GM13977 (cell line): ENCODE results near the gene HCFC1.

Experiments
- DNase-seq: peaks from one replicate; pipeline ENCODE4 v3.0.0; 2012; ENCODE audit warnings: low spot score
- in situ Hi-C: fragments of 300-500 bp; cut with MboI; formaldehyde crosslinking; loops from one replicate; pipeline ENCODE4 v1.12.0; 2022; ENCODE audit warnings: low sequenced_read_pairs, low pct_unique_long_range_greater_than_20kb, mixed read lengths, inconsistent platforms; ENCODE audit not compliant: unreplicated experiment
- TF ChIP-seq, protein P1 (sequence below): IDR thresholded peaks from 2 replicates; pipeline ENCODE4 v1.5.1; 2012; ENCODE audit warnings: mild to moderate bottlenecking, control low read depth; ENCODE audit not compliant: insufficient read depth; ENCODE audit errors: extremely low read depth, missing control alignments

The HCFC1 gene

DNA sequence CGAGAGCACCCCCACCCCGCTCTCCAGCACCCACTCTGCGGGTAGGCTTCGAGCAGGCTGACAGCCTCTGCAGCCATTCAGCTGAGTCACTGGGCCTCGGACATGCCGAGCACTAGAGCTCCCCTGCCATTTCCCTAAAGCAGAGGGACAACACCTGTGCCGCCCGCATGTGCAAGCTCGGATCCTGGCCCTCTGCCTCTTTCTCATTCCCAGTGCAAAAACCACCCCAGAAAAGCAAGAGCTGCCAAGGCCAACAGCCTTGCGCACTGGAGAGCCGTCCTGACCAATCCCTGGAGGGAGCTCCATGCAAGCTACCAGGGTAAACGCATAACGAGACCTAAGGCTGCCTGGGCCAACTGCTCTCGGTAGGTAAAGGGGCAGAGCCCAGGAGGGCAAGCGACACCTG lies 5.3 kb downstream of the HCFC1 start:
- TF ChIP-seq, protein P1, sequence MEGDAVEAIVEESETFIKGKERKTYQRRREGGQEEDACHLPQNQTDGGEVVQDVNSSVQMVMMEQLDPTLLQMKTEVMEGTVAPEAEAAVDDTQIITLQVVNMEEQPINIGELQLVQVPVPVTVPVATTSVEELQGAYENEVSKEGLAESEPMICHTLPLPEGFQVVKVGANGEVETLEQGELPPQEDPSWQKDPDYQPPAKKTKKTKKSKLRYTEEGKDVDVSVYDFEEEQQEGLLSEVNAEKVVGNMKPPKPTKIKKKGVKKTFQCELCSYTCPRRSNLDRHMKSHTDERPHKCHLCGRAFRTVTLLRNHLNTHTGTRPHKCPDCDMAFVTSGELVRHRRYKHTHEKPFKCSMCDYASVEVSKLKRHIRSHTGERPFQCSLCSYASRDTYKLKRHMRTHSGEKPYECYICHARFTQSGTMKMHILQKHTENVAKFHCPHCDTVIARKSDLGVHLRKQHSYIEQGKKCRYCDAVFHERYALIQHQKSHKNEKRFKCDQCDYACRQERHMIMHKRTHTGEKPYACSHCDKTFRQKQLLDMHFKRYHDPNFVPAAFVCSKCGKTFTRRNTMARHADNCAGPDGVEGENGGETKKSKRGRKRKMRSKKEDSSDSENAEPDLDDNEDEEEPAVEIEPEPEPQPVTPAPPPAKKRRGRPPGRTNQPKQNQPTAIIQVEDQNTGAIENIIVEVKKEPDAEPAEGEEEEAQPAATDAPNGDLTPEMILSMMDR, result no peak
- in situ Hi-C loops, result no loop called here
- no peak for DNase-seq

DNA sequence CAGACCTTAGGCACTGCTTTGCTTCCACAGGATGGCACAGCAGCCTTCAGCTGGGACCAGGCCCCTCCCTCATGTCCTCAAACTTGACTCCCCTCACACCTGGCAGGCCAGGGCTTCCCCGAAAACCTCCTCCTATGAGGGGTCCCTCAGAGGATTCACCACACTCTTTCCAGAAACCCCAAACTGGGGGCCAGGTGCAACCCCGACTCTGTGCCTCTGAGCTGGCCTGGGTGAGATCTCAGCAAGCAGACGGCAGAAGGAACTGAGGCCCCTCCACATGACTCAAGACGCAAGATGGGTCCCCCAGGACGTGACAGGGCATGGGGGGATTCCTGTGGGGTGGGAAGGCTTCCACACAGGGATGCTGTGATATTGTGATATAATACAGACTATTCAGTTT lies 6.2 kb downstream of the HCFC1 start:
- TF ChIP-seq, protein P1, result no peak
- DNase-seq, result no peak
- in situ Hi-C loops, result no loop called here

DNA sequence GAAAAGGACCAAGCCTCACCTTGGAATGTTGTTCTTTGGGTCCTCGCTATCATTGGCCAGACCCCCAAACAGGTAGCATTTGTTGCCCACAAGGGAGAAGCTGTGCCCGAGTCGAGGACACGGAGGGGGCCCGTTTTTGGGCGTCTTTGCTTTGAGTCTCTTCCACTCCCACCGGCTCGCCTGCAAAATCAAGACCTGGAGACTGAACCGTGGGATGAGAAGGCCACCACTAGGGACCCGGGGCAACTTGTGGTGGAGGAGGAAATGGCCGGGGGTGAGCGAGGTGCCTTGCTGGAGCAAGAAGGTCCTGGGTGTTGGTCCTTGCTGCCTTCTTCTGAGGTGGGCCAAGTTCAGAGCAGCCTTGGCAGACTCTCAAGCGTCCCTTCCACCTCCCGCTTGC lies 7.5 kb downstream of the HCFC1 start:
- in situ Hi-C loops, result no loop called here
- DNase-seq, result no peak
- TF ChIP-seq, protein P1, result no peak

DNA sequence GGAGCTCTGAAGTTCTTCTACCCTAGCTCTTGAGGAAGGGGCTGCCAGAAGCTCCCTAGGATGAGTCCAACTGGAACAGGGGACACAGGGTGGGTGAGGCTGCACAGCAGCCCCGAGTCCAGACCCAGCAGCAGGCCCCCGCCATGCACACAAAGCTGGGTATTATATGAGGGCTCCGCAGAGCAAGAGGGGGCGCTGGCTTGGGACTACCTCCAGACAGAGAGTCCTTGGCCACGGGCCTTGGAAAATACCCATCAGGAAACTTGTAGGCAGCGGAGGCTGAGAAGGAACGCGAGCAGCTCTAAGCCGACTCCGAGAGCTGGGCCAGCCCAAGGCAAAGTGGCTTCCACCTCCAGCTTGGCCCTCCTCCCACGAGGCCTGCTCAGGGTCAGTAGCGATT lies 8.1 kb downstream of the HCFC1 start:
- TF ChIP-seq, protein P1, result no peak
- in situ Hi-C loops, result no loop called here
- no peak for DNase-seq

DNA sequence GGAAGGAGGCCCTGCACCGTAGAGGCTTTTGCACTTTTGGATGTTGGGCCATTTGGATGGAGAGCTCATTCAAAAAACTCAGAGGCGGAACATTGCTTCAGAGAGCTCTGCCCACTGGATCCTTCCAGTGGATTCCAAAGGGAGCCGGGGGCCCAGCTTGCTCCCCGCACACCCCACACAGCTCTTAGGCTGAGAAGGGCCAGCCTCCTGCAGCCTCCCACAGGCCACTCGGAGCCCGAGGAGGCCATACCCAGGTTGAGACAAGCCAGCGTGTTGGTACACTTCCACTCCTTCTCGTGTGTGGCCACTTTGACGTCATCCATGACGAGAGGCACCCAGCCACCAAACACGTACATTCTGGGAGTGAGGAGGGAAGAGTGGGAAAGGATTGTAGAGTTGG lies 10.3 kb downstream of the HCFC1 start:
- no peak for DNase-seq
- in situ Hi-C loops, result no loop called here
- TF ChIP-seq, protein P1, result no peak

DNA sequence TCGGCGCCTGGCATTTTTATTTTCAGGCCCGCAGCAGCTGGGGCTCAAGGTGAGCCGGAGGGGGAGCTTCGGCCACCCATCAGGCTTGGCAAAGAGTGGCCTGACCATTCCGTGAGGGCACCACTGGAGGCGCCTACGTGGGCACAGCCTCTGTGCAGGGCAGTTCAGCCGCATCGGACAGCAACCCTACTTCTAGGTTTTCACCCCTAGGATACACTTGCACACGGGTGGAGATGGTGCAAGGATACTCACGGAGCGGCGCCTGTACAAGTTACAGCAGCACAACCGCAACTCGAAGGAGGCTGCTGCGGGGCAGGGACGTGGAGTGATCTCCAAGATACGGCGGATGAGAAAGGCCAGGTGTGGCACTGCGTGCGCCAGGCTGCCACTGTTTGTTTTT lies 10.8 kb downstream of the HCFC1 start:
- TF ChIP-seq, protein P1, result no peak
- DNase-seq, result no peak
- in situ Hi-C loops, result no loop called here

DNA sequence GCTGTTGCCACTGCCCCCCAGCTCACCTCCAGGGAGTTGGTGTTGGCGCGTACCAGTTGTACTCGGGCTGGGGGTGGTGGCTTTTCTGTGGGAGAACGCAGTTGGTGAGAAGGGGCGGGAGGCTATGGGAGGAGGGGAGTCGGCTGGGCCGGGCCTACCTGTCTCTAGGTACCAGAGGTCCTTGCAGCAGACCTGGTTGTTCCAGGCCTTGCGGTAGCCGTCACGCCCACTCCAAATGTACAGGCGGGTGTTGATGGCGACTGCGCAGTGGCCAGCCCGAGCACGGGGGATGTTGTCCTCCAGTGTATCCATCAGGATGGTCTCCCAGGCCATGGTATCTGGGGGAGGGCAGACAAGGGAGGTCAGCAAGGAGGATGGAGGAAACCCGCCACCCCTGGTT lies 11.5 kb downstream of the HCFC1 start:
- TF ChIP-seq, protein P1, result no peak
- in situ Hi-C loops, result no loop called here

More for the DNA sequence above, 11.5 kb downstream of the HCFC1 start:
- DNase-seq, result no peak
